Memory B cell (primary cell): Measurements from ENCODE around the gene PDZD2.

Source experiments
- ATAC-seq: fragments of 150-1000 bp; cut with Tn5 transposase; 2 replicates; pipeline ENCODE4 v1.10.0; 2021; ENCODE audit warnings: low read depth, mild to moderate bottlenecking, moderate library complexity
- DNase-seq, 2 donors: peaks; one replicate each; pipeline ENCODE4 v3.0.0; 2022; ENCODE audit warnings: low spot score in 2 of 2
- H3K27ac Mint-ChIP-seq: one replicate; pipeline ENCODE4 v1.8.0; 2022; ENCODE audit warnings: mild to moderate bottlenecking, moderate library complexity, mixed read lengths
- H3K27me3 Mint-ChIP-seq: one replicate; pipeline ENCODE4 v1.8.0; 2022; ENCODE audit warnings: mixed read lengths
- H3K36me3 Mint-ChIP-seq: one replicate; pipeline ENCODE4 v1.8.0; 2022; ENCODE audit warnings: mild to moderate bottlenecking, mixed read lengths
- H3K4me1 Mint-ChIP-seq: one replicate; pipeline ENCODE4 v1.8.0; 2022; ENCODE audit warnings: mixed read lengths
- H3K4me3 Mint-ChIP-seq: one replicate; pipeline ENCODE4 v1.8.0; 2022; ENCODE audit warnings: mild to moderate bottlenecking, moderate library complexity, mixed read lengths
- H3K9me3 Mint-ChIP-seq: one replicate; pipeline ENCODE4 v1.8.0; 2022; ENCODE audit warnings: mixed read lengths

PDZD2 gene

DNA sequence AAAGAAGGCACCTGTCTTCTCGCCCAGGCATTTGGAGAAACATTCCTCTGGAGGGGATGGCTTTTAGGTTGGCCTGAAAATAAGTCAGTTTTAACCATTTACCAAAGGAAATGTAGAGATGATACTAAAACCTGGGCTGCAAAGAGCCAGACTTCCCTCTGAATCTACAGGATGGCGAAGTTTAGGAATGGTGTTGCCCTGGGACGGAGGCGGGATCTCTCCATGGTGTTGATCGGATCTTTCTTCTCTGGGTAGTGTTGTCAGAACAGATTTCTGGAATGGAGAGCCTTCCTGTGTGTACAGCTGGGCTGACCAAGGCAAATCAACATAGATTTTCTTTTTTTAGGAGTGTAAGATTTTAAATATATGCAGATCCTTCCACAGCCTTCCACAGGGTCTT, 159.2 kb downstream of the PDZD2 start:
- DNase-seq, result no peak
- no peaks in the 10 kb centered on the region for H3K9me3 Mint-ChIP-seq
- no peak overlapping the region for H3K4me3 Mint-ChIP-seq
- no peak overlapping the region for H3K27ac Mint-ChIP-seq
- no peak for ATAC-seq
- no peaks in the 10 kb centered on the region for H3K4me1 Mint-ChIP-seq
- no peaks in the 10 kb centered on the region for H3K36me3 Mint-ChIP-seq
- H3K27me3 Mint-ChIP-seq, result peaks cover 8% of the 10 kb centered on the region

DNA sequence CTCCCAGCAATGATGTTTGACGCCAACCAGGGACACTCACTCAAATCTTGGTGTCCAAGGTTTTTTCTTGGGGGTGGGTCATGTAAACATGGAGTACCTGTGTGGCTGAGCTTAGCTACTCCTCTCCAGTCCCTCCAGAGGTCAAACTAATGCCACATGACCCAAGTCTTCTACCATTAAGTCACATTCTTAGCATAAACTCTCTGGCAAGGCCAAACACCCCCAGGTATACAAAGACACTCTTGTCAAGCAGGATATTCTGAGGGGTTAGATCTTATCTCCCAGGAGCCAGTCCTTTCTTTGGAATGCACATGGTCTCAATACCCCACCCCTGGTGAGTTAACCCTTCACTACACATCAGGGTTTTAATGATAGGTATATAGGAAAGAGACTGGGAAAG, 161.4 kb downstream of the PDZD2 start:
- no peak for ATAC-seq
- no peaks in the 10 kb centered on the region for H3K36me3 Mint-ChIP-seq
- no peak overlapping the region for H3K27ac Mint-ChIP-seq
- H3K4me1 Mint-ChIP-seq, result no peaks in the 10 kb centered on the region
- DNase-seq, result no peak
- no peaks in the 10 kb centered on the region for H3K9me3 Mint-ChIP-seq
- H3K27me3 Mint-ChIP-seq, result peaks cover 8% of the 10 kb centered on the region
- H3K4me3 Mint-ChIP-seq, result no peak overlapping the region

GRCh38 chr5:31805785-31806400, 167.0 kb downstream of the PDZD2 start:
- DNase-seq (no peak), ATAC-seq (no peak)
- peaks cover 2% of the 10 kb centered on the region for H3K27me3 Mint-ChIP-seq
- H3K4me3 Mint-ChIP-seq, result no peak overlapping the region
- no peaks in the 10 kb centered on the region for H3K9me3 Mint-ChIP-seq
- H3K36me3 Mint-ChIP-seq, result no peaks in the 10 kb centered on the region
- H3K27ac Mint-ChIP-seq, result no peak overlapping the region
- H3K4me1 Mint-ChIP-seq, result no peaks in the 10 kb centered on the region

DNA sequence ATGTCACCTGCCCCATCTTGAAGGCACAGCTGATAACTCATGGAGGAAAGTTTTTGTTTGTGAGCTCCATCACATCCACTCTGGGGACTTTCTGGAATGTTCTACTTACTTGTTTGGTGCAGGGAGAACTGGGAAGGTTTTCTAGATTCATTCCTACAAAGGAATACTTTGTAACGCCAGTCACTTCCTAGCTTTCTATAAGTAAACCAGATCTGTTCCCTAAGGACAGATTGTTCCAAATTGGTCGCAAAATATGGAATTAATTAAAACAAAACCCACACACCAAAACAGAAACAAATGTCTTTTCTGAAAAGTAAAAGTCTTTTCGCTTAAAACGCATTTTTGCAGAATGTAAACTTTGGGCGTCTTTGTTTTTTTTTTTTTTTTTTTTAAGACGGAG, 167.6 kb downstream of the PDZD2 start:
- Mint-ChIP-seq H3K4me3 (no peak overlapping the region), H3K27ac (no peak overlapping the region), H3K27me3 (no peaks in the 10 kb centered on the region), H3K9me3 (no peaks in the 10 kb centered on the region), H3K4me1 (no peaks in the 10 kb centered on the region), H3K36me3 (no peaks in the 10 kb centered on the region)
- DNase-seq (no peak), ATAC-seq (no peak)

- no peak overlapping the region for H3K4me3 Mint-ChIP-seq
- ATAC-seq, result no peak
- H3K27ac Mint-ChIP-seq, result no peak overlapping the region
- no peaks in the 10 kb centered on the region for H3K4me1 Mint-ChIP-seq
- H3K9me3 Mint-ChIP-seq, result no peaks in the 10 kb centered on the region
- H3K27me3 Mint-ChIP-seq, result no peaks in the 10 kb centered on the region
- no peak for DNase-seq
- no peaks in the 10 kb centered on the region for H3K36me3 Mint-ChIP-seq
Observed at GRCh38 chr5:31807789-31808540, 169.0 kb downstream of the PDZD2 start.

DNA sequence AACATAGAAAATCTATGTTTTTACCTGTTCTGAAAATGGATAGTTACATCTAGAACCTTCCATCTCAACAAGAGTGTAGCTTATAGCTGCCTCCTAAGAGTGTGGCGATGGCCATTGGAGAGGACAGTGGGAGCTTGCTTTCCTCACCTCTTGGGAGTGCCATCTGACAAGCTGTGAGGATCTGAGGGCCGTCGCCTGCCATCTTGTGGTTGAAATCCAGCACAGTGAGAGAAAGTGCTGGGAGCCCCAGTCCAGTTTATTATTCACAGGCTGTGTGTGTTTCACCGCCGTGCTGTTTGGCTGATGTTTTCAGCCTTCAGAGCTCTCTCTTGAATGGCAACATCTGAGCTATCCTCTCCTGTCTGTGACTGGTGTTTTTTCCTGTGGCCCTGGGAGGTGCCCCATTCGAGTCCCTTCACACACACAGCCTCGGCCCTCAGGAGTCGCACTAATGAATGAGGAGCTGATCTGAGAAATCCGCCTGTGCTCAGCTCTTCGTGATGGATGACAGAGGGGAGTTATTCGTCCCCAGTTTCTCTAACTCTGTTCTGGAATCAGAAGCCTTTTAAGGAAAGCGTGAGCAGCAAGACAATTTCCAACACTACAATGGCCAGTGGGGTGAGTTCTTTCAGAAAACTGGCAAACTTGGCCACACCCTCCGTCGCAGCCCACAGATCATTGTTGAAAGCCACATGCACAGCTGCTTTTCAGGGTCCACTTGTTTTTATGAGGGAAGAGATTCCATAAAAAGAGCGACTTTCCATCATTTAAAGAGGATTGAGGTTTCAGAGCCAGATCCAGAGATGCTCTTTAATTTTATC, 170.3 kb downstream of the PDZD2 start:
- ATAC-seq (no peak), DNase-seq (no peak)
- no peaks in the 10 kb centered on the region for H3K9me3 Mint-ChIP-seq
- no peak overlapping the region for H3K4me3 Mint-ChIP-seq
- no peaks in the 10 kb centered on the region for H3K36me3 Mint-ChIP-seq
- no peaks in the 10 kb centered on the region for H3K27me3 Mint-ChIP-seq
- no peak overlapping the region for H3K27ac Mint-ChIP-seq
- H3K4me1 Mint-ChIP-seq, result no peaks in the 10 kb centered on the region

DNA sequence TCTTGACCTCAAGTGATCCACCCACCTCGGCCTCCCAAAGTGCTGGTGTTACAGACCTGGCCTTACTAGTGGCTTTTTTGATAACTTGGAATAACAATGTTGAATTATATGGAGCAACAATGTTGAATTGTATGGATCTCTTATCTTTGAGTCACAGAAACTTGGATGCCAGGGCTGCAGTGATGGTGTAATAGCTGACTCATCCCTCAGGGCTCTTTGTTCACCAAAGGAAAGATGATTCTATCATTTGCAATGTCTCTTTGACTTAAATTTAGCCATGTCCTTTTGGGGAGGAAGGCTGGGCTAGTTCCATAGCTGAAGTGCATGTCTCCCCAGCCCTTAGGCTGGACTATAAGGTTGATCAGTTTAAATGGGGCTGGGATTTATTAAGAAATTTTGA, 172.3 kb downstream of the PDZD2 start:
- Mint-ChIP-seq H3K27me3 (no peaks in the 10 kb centered on the region), H3K27ac (no peak overlapping the region), H3K4me3 (no peak overlapping the region), H3K4me1 (no peaks in the 10 kb centered on the region), H3K36me3 (no peaks in the 10 kb centered on the region), H3K9me3 (no peaks in the 10 kb centered on the region)
- ATAC-seq (no peak), DNase-seq (no peak)

- Mint-ChIP-seq H3K9me3 (no peaks in the 10 kb centered on the region), H3K36me3 (no peaks in the 10 kb centered on the region), H3K4me1 (no peaks in the 10 kb centered on the region), H3K4me3 (no peak overlapping the region), H3K27ac (no peak overlapping the region), H3K27me3 (no peaks in the 10 kb centered on the region)
- no peak for ATAC-seq
- no peak for DNase-seq
Observed at GRCh38 chr5:31815376-31815775, 176.4 kb downstream of the PDZD2 start.

DNA sequence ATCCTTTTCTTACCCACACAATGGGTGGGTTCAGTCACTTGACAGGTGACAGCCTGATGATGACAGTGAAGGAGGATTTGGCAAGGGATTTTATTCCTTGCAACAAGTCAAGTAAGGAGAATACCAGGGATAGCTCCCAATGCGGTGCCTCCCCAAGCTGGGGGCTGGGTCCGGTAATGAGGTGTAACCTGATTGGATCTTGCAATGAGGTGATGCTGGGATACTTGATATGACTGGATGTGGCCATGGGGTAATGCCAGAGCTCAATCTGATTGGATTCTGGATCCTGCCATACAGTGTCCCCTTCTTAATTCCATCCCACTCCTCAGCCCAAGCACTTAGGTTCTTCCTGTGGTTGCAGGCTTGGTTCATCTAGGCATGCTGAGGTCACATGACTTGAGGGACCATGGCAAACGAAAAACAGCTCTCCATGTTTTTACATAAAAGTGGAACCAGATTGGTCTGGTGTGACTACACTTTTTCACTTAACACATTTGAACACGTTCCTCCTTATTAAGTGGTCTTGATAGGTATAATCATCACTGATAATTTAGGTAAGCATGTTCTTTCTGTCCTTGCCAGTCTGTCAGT, 181.1 kb downstream of the PDZD2 start:
- ATAC-seq (no peak), DNase-seq (no peak)
- Mint-ChIP-seq H3K9me3 (no peaks in the 10 kb centered on the region), H3K36me3 (no peaks in the 10 kb centered on the region), H3K4me3 (no peak overlapping the region), H3K4me1 (no peaks in the 10 kb centered on the region), H3K27me3 (peaks cover 3% of the 10 kb centered on the region), H3K27ac (no peak overlapping the region)

DNA sequence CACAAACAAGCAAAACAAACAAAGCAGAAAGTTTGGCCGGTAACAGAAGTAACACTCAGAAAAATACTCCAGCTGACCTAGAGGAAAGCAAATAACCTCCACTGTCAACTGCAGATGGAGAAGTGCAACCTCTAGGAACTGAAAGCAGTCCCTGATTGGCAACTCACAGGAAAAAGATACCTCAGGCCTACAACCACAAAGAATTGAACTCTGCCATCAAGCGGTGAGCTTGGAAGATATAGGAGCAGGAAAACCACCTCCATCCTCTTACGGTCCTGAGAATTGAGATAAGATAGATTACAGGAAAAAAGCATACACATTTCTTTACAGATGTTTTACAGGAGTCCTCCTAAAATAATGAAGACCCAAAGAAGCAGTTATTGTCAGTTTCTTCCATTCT, 184.5 kb downstream of the PDZD2 start:
- H3K27ac Mint-ChIP-seq, result no peak overlapping the region
- H3K36me3 Mint-ChIP-seq, result no peaks in the 10 kb centered on the region
- no peak overlapping the region for H3K4me3 Mint-ChIP-seq
- DNase-seq (no peak), ATAC-seq (no peak)
- no peaks in the 10 kb centered on the region for H3K4me1 Mint-ChIP-seq
- H3K9me3 Mint-ChIP-seq, result no peaks in the 10 kb centered on the region
- peaks cover 3% of the 10 kb centered on the region for H3K27me3 Mint-ChIP-seq

DNA sequence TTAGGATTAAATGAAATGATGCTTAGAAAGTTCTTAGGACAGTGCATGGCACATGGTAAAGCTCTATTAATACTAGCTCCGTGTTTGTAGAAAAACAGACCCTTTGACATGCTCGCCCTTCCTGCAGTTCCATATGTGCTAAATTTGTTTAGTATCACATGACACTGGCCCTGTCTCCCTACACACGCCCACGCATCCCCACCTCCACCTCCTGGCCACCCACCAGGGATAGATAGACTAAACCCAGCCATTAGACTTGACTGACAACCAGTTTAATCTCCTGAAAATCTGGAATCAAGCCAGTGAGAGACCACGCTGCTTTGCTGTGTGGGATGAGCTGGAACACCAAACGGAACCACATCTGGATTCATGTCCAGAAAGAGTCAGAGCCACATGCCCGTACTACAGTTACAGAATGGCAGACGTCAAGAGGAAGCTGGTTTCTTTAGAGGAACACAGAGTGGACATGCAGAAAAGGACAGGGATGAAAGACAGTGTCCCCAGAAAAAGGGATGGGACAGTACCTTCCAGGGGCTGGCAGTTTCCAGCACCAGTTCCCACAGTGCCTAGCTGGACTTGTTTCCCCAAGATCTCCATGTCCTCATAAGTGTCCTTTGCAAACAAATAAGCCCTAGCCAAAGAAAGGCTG, 186.1 kb downstream of the PDZD2 start:
- H3K36me3 Mint-ChIP-seq, result no peaks in the 10 kb centered on the region
- H3K9me3 Mint-ChIP-seq, result no peaks in the 10 kb centered on the region
- H3K27me3 Mint-ChIP-seq, result peaks cover 3% of the 10 kb centered on the region
- DNase-seq (no peak), ATAC-seq (no peak)
- H3K27ac Mint-ChIP-seq, result no peak overlapping the region
- no peak overlapping the region for H3K4me3 Mint-ChIP-seq
- no peaks in the 10 kb centered on the region for H3K4me1 Mint-ChIP-seq

- DNase-seq (no peak), ATAC-seq (no peak)
- H3K27ac Mint-ChIP-seq, result no peak overlapping the region
- H3K27me3 Mint-ChIP-seq, result peaks cover 3% of the 10 kb centered on the region
- H3K4me1 Mint-ChIP-seq, result no peaks in the 10 kb centered on the region
- H3K36me3 Mint-ChIP-seq, result no peaks in the 10 kb centered on the region
- H3K4me3 Mint-ChIP-seq, result no peak overlapping the region
- no peaks in the 10 kb centered on the region for H3K9me3 Mint-ChIP-seq
Observed at GRCh38 chr5:31825518-31826068, 186.7 kb downstream of the PDZD2 start.

DNA sequence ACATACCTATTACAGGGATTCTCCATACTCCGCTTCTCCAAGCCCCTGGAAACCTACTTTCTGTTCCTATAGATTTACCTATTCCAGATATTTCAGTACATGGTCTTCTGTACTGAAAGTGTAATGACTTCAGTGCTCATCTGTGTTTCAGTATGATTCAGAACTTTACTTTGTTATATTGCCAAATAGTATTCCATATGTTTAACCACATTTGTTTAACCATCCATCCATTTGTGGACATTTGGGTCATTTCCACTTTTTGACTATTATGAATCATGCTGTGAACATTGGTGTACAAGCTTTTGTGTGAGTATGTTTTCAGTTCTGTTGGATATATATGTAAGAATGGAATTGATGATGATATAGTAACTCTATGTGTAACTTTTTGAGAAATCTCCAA, 188.9 kb downstream of the PDZD2 start:
- Mint-ChIP-seq H3K27ac (no peak overlapping the region), H3K27me3 (peaks cover 3% of the 10 kb centered on the region), H3K9me3 (no peaks in the 10 kb centered on the region), H3K36me3 (no peaks in the 10 kb centered on the region), H3K4me1 (no peaks in the 10 kb centered on the region), H3K4me3 (no peak overlapping the region)
- no peak for DNase-seq
- ATAC-seq, result no peak
